Measurements from ENCODE around the gene COL24A1.

DNA sequence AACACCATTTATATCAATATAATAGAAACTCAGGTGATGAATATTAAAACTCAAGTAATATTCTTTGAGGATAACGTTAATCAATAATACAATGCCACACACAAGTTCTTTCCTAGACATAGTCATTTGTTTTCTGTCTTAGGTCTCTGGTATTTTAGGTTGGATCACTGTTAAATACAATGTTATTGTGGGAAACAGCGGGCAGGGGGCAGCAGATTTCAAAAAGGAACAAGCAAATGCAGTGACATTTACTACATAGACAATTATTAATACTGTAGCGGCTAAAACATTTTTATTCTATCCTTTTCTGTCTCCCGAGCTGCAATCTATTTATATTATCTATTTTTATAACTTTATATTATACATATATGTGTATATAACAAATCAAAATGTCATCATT, 261.9 kb downstream of the COL24A1 start:
- TF ChIP-seq, protein P1, sequence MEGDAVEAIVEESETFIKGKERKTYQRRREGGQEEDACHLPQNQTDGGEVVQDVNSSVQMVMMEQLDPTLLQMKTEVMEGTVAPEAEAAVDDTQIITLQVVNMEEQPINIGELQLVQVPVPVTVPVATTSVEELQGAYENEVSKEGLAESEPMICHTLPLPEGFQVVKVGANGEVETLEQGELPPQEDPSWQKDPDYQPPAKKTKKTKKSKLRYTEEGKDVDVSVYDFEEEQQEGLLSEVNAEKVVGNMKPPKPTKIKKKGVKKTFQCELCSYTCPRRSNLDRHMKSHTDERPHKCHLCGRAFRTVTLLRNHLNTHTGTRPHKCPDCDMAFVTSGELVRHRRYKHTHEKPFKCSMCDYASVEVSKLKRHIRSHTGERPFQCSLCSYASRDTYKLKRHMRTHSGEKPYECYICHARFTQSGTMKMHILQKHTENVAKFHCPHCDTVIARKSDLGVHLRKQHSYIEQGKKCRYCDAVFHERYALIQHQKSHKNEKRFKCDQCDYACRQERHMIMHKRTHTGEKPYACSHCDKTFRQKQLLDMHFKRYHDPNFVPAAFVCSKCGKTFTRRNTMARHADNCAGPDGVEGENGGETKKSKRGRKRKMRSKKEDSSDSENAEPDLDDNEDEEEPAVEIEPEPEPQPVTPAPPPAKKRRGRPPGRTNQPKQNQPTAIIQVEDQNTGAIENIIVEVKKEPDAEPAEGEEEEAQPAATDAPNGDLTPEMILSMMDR (IDR thresholded peaks at IDR 0.05) = peak; percentile 75; the same call in 1 of the 2 replicates
- TF ChIP-seq TCF7L2 (IDR thresholded peaks at IDR 0.05; ENCODE audit: low read depth, low read length) (no peak), SIN3A (IDR thresholded peaks at IDR 0.05; ENCODE audit: borderline replicate concordance, insufficient read depth, low read depth, low read length) (no peak), POLR2AphosphoS5 (IDR thresholded peaks at IDR 0.05; ENCODE audit: low read depth, low read length) (no peak)
- TF ChIP-seq, protein P2, sequence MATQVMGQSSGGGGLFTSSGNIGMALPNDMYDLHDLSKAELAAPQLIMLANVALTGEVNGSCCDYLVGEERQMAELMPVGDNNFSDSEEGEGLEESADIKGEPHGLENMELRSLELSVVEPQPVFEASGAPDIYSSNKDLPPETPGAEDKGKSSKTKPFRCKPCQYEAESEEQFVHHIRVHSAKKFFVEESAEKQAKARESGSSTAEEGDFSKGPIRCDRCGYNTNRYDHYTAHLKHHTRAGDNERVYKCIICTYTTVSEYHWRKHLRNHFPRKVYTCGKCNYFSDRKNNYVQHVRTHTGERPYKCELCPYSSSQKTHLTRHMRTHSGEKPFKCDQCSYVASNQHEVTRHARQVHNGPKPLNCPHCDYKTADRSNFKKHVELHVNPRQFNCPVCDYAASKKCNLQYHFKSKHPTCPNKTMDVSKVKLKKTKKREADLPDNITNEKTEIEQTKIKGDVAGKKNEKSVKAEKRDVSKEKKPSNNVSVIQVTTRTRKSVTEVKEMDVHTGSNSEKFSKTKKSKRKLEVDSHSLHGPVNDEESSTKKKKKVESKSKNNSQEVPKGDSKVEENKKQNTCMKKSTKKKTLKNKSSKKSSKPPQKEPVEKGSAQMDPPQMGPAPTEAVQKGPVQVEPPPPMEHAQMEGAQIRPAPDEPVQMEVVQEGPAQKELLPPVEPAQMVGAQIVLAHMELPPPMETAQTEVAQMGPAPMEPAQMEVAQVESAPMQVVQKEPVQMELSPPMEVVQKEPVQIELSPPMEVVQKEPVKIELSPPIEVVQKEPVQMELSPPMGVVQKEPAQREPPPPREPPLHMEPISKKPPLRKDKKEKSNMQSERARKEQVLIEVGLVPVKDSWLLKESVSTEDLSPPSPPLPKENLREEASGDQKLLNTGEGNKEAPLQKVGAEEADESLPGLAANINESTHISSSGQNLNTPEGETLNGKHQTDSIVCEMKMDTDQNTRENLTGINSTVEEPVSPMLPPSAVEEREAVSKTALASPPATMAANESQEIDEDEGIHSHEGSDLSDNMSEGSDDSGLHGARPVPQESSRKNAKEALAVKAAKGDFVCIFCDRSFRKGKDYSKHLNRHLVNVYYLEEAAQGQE (IDR thresholded peaks at IDR 0.05; ENCODE audit: insufficient read depth in 1 of 2, low read depth in 2 of 2, low read length in 1 of 2) = no peak

Measured in Panc1 (cell line).